ENCODE data around the gene RBM17. TPM values are rescaled to one million over a fixed set of nuclear protein-coding genes. Genes with fewer than 3 reads are reported as not detected.

The RBM17 gene
- total and polyA plus RNA-seq, 2 of the 13 experiments (the other 11 are each of a cell fraction or from before 2014, with no cell fraction given), result 30.7 to 77.5 TPM

- in situ Hi-C loops (cut with HindIII; ENCODE audit: extremely low pct_ligation_motif_present, low pct_unique_long_range_greater_than_20kb), result no loop called here
- TF ChIP-seq KAT8 (CRISPR knock-in tag; IDR thresholded peaks at IDR 0.05), result no peak
- TF ChIP-seq POGK (CRISPR knock-in tag; conservative IDR thresholded peaks at IDR 0.05), result no peak
- no peak for TF ChIP-seq ETV6 (CRISPR knock-in tag; conservative IDR thresholded peaks at IDR 0.05)
- no peak for TF ChIP-seq BORCS8-MEF2B (CRISPR knock-in tag; IDR thresholded peaks at IDR 0.05)
- no peak for TF ChIP-seq ZNF207 (IDR thresholded peaks at IDR 0.05; ENCODE audit: borderline replicate concordance)
- TF ChIP-seq ZNF33A (CRISPR knock-in tag; IDR thresholded peaks at IDR 0.05; ENCODE audit: borderline replicate concordance), result no peak
- no peak for TF ChIP-seq ZNF605 (CRISPR knock-in tag; IDR thresholded peaks at IDR 0.05)
- no peak for TF ChIP-seq FOXK1 (CRISPR knock-in tag; IDR thresholded peaks at IDR 0.05; ENCODE audit: borderline replicate concordance, low read depth)
- no peak for TF ChIP-seq EHMT2 (IDR thresholded peaks at IDR 0.05; ENCODE audit: borderline replicate concordance, low read depth, low read length)
- no peak for TF ChIP-seq ZNF343 (CRISPR knock-in tag; IDR thresholded peaks at IDR 0.05)
- no peak for TF ChIP-seq ZSCAN30 (CRISPR knock-in tag; IDR thresholded peaks at IDR 0.05)
- no peak for TF ChIP-seq MXI1 (IDR thresholded peaks at IDR 0.05; ENCODE audit: borderline replicate concordance, low read depth, low read length)
- no peak for TF ChIP-seq ONECUT2 (CRISPR knock-in tag; IDR thresholded peaks at IDR 0.05)
- no peak for TF ChIP-seq CCAR2 (optimal IDR thresholded peaks at IDR 0.05; ENCODE audit: low read depth, low read length)
- no peak for TF ChIP-seq ZNF556 (CRISPR knock-in tag; IDR thresholded peaks at IDR 0.05; ENCODE audit: borderline replicate concordance)
- TF ChIP-seq ZNF784 (CRISPR knock-in tag; IDR thresholded peaks at IDR 0.05; ENCODE audit: borderline replicate concordance), result no peak
- no peak for TF ChIP-seq GATAD2A (CRISPR knock-in tag; IDR thresholded peaks at IDR 0.05)
- TF ChIP-seq DNMT1 (CRISPR knock-in tag; IDR thresholded peaks at IDR 0.05), result no peak
- no peak for TF ChIP-seq ZFP1 (CRISPR knock-in tag; IDR thresholded peaks at IDR 0.05)
- FAIRE-seq (no peak), DNase-seq (ENCODE audit: low spot score) (no peak), ATAC-seq (no peak)
- 71% methylated on average over 12 of the region's 14 CpGs for WGBS (ENCODE audit: low lambda C conversion rate)
- Histone ChIP-seq H3K36me3 (replicated peaks in 1 of 2; ENCODE audit: control insufficient read depth in 1 of 2, insufficient read depth in 2 of 2, low read length in 2 of 2) (no peaks in the 10 kb centered on the region), H4K20me1 (ENCODE audit: insufficient read depth, low read length) (no peaks in the 10 kb centered on the region), H3K4me2 (ENCODE audit: low read depth, low read length) (no peak overlapping the region), H3K4me3 (replicated peaks in 1 of 3; ENCODE audit: insufficient read depth in 1 of 3, low read depth in 2 of 3, low read length in 3 of 3) (no peak overlapping the region), H3K9me3 (ENCODE audit: low read length) (no peaks in the 10 kb centered on the region), H3K79me2 (ENCODE audit: insufficient read depth, low read length) (no peaks in the 10 kb centered on the region), H3K9ac (ENCODE audit: insufficient read depth, low read depth, low read length) (no peak overlapping the region), H3K4me1 (ENCODE audit: insufficient read depth, low read length) (peaks cover 5% of the 10 kb centered on the region; the same call in 1 of the 2 replicates), H2AFZ (ENCODE audit: low read length) (no peak overlapping the region), H3K27ac (ENCODE audit: extremely low read length, insufficient read depth, low read length) (no peak overlapping the region), H3K27me3 (ENCODE audit: control insufficient read depth in 1 of 2, insufficient read depth in 2 of 2, low read length in 2 of 2) (no peaks in the 10 kb centered on the region)
- intact Hi-C loops (cut with micrococcal nuclease; ENCODE audit: unreplicated experiment), result no loop called here
- POLR2A ChIA-PET, result no interaction called here
- BruUV-seq (replicated peaks), result no TSS peak
- CTCF ChIA-PET (ENCODE audit: low intra/inter-chr PET ratio, low total read pairs), result no interaction called here
Observed at GRCh38 chr10:6154566-6154965, 65.7 kb downstream of the RBM17 start.

All from HepG2 (cell line).